Panc1 (cell line): ENCODE data around the gene RYR3.

Experiments used
- CTCF ChIP-seq: fragments of 450-650 bp; IDR thresholded peaks from 2 replicates; pipeline ENCODE4 v1.5.1; 2017; ENCODE audit warnings: mild to moderate bottlenecking
- POLR2AphosphoS5 ChIP-seq: IDR thresholded peaks from 2 replicates; pipeline ENCODE4 v1.6.1; 2012; ENCODE audit warnings: mild to moderate bottlenecking, low read depth, low read length, moderate library complexity
- REST ChIP-seq, 2 experiments: IDR thresholded peaks; 2 replicates each; pipeline ENCODE4 v1.6.1; 2011 to 2012; ENCODE audit warnings: low read depth in 2 of 2, control low read depth in 1 of 2, low read length in 1 of 2, mild to moderate bottlenecking in 1 of 2, moderate library complexity in 1 of 2; ENCODE audit not compliant: insufficient read depth in 1 of 2
- SIN3A ChIP-seq: IDR thresholded peaks from 2 replicates; pipeline ENCODE4 v1.6.1; 2012; ENCODE audit warnings: low read depth, mild to moderate bottlenecking, low read length, moderate library complexity, borderline replicate concordance; ENCODE audit not compliant: insufficient read depth
- TCF7L2 ChIP-seq: IDR thresholded peaks from 2 replicates; pipeline ENCODE4 v1.6.1; 2011; ENCODE audit warnings: mild to moderate bottlenecking, low read depth, low read length, inconsistent platforms

- TF ChIP-seq CTCF, result no peak
- TF ChIP-seq POLR2AphosphoS5, result no peak
- no peak for TF ChIP-seq REST (IDR thresholded peaks at IDR 0.05; ENCODE audit: insufficient read depth in 1 of 2, low read depth in 2 of 2, low read length in 1 of 2)
- TF ChIP-seq SIN3A, result no peak
- no peak for TF ChIP-seq TCF7L2
These were observed 351.2 kb downstream of the RYR3 start for GRCh38 chr15:33662014-33662413.
